AG04450 (cell line): Measurements from ENCODE around the gene FRMPD4. TPM values are rescaled to one million over a fixed set of nuclear protein-coding genes. Genes with fewer than 3 reads are reported as not detected.

Experiments
- CTCF ChIA-PET: fragments of 300-600, 350-600 bp; formaldehyde crosslinking; extraction: SDS; loops from one replicate; lab custom pipeline; 2022; ENCODE audit warnings: antibody characterized with exemption, inconsistent platforms; lab: Charles Lee
- POLR2A ChIA-PET: fragments of 350-600 bp; formaldehyde crosslinking; extraction: SDS; loops from one replicate; lab custom pipeline; 2021; ENCODE audit warnings: antibody characterized with exemption, inconsistent platforms; lab: Yijun Ruan, JAX
- DNase-seq: peaks from one replicate; pipeline ENCODE4 v3.0.0-alpha.2; 2011; ENCODE audit warnings: low read depth, low spot score
- H3K27ac ChIP-seq: one replicate; pipeline ENCODE4 v1.5.1; 2012; ENCODE audit warnings: low read depth, low read length, control low read depth
- H3K27me3 ChIP-seq: one replicate; pipeline ENCODE4 v1.6.0; 2012; ENCODE audit warnings: low read length; ENCODE audit not compliant: control insufficient read depth, insufficient read depth
- H3K4me3 ChIP-seq: 2 replicates; pipeline ENCODE4 v1.5.1; 2011; ENCODE audit warnings: mild to moderate bottlenecking, low read depth, low read length, control low read depth
- H3K9me3 ChIP-seq: 2 replicates; pipeline ENCODE4 v1.5.1; 2012; ENCODE audit warnings: low read length; ENCODE audit not compliant: control insufficient read depth, insufficient read depth
- polyA plus RNA-seq: library from polyadenylated mRNA; depleted of rRNA; stranded (reverse); fragments of >200 nt; gene quantifications from 2 replicates; pipeline ENCODE4 v1.2.3, GENCODE V29; 2011
- TF ChIP-seq, protein P1 (sequence below): IDR thresholded peaks from 2 replicates; pipeline ENCODE4 v1.5.1; 2011; ENCODE audit warnings: low read depth, low read length, control low read depth, inconsistent platforms

The FRMPD4 gene
- polyA plus RNA-seq, 1 experiment = 2.7 TPM

DNA sequence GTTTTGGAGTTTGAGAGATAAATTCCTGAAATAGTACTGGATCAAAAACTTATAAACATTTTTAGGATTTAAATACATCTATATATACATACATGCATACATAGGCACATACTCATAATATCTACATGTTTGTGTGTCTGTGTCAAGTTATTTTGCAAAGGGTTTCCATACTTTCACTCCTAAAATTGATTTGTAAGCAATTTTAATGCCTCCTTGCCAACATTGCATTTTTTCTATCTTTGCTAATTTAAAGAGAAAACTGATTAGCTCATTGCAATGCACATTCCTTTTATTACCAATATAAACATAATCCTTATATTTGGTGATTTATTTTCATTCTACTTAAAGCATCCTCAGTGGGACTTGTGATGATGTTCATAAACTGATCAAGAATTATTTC lies 258.3 kb downstream of the FRMPD4 start:
- no peak overlapping the region for H3K27ac ChIP-seq
- CTCF ChIA-PET = no interaction called here
- no peak overlapping the region for H3K4me3 ChIP-seq
- no peaks in the 10 kb centered on the region for H3K27me3 ChIP-seq
- H3K9me3 ChIP-seq = no peaks in the 10 kb centered on the region
- TF ChIP-seq, protein P1, sequence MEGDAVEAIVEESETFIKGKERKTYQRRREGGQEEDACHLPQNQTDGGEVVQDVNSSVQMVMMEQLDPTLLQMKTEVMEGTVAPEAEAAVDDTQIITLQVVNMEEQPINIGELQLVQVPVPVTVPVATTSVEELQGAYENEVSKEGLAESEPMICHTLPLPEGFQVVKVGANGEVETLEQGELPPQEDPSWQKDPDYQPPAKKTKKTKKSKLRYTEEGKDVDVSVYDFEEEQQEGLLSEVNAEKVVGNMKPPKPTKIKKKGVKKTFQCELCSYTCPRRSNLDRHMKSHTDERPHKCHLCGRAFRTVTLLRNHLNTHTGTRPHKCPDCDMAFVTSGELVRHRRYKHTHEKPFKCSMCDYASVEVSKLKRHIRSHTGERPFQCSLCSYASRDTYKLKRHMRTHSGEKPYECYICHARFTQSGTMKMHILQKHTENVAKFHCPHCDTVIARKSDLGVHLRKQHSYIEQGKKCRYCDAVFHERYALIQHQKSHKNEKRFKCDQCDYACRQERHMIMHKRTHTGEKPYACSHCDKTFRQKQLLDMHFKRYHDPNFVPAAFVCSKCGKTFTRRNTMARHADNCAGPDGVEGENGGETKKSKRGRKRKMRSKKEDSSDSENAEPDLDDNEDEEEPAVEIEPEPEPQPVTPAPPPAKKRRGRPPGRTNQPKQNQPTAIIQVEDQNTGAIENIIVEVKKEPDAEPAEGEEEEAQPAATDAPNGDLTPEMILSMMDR = no peak
- no peak for DNase-seq
- POLR2A ChIA-PET = no interaction called here

DNA sequence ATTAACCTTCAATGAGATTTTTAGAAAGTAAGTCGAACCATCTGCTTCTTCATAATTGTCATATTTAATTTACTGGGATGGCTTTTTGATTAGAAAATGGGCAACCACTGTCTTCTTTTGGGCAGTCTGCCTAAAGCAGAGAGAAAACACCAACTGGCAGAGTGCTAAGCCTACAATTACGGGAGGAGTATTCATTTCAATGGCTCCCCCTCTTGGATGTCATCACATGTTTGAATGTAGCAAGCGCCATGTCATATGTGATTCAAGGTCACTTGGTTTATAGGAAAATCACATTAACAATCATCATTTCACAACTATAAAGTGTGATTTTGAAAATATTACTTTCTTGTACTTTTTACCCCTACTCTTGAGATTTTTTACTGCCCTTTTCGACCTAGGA lies 261.9 kb downstream of the FRMPD4 start:
- CTCF ChIA-PET = no interaction called here
- no peak overlapping the region for H3K27ac ChIP-seq
- H3K9me3 ChIP-seq = no peaks in the 10 kb centered on the region
- no peak overlapping the region for H3K4me3 ChIP-seq
- POLR2A ChIA-PET = no interaction called here
- no peak for DNase-seq
- no peaks in the 10 kb centered on the region for H3K27me3 ChIP-seq
- TF ChIP-seq, protein P1 = no peak

DNA sequence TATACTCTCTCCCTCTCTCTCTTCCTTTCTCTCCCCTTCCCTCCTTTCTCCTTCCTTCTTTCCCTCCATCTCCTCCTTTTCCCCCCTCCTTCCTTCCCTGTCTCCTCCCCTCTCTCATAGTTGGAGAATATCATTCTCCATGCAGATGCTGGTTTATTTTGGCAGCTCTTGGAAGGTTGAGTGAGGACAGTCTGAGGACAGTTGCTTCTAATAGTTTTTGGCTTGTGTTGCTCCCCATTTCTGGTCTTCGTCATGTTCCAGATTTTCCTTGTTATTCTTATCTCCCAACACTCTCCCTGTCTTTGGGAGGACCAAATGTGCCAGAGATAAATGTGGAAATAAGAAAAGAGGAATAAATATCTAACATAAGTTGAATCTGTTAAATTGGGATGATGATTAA lies 263.0 kb downstream of the FRMPD4 start:
- no peak for DNase-seq
- ChIA-PET POLR2A (interaction anchor here (0.7 kb wide), 1 partner anchor 1453 kb away, joined by 8 read pairs; no protein-coding TSS in a partner anchor), CTCF (no interaction called here)

DNA sequence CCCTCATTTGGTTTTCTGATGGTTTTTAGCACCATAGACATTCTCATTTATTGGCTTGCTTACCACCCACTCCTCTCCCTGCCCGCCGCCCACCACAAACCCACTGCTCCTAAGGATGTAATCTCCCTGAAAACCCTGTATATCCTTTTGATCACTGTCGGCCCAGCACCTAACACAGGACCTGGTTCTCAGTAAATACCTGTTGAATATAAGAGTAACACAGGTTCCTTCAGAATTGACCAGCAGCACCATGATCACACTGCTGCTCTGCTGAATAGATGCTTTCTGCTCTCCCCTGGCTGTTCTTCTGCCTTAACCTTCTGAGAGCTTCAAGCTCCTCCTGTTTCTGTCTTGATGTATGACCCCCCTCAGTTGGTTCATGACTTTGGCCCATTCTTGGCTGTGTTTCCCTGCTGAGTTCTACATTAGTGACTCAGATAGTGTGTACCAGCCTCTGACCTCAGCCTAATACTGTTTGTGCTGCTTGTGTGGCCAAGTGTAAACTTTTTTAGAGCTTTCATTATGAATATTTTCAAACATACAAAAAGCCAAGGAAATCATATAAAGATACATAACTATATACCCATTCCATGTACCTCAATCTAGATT lies 265.3 kb downstream of the FRMPD4 start:
- CTCF ChIA-PET = no interaction called here
- no peaks in the 10 kb centered on the region for H3K27me3 ChIP-seq
- DNase-seq = no peak
- TF ChIP-seq, protein P1 = no peak
- POLR2A ChIA-PET = interaction anchor here (0.6 to 0.9 kb wide), 2 partner anchors 32 to 159 kb away, joined by 3 to 4 read pairs; no protein-coding TSS in a partner anchor
- H3K9me3 ChIP-seq = no peaks in the 10 kb centered on the region
- no peak overlapping the region for H3K27ac ChIP-seq
- no peak overlapping the region for H3K4me3 ChIP-seq

More for the DNA sequence above, 263.0 kb downstream of the FRMPD4 start:
- Histone ChIP-seq H3K27me3 (no peaks in the 10 kb centered on the region), H3K9me3 (no peaks in the 10 kb centered on the region), H3K27ac (no peak overlapping the region), H3K4me3 (no peak overlapping the region)
- TF ChIP-seq, protein P1 = no peak

DNA sequence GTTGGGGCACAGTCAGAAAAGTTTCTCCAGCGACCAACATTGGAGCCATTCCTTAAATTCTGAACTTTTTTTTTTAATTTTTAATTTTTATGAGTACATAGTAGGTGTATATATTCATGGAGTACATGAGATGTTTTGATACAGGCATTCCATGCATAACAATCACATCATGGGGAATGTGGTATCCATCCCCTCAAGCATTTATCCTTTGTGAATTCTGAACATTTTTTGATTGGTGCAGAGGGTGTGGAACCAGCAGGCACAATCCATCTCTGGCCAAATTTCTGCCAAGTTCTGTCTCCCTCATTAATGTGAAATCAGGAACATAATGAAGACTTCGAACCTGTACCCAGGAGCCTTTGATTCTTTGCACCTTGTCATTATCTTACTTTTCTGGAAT lies 267.0 kb downstream of the FRMPD4 start:
- TF ChIP-seq, protein P1 = no peak
- Histone ChIP-seq H3K9me3 (no peaks in the 10 kb centered on the region), H3K27ac (no peak overlapping the region), H3K4me3 (no peak overlapping the region), H3K27me3 (no peaks in the 10 kb centered on the region)
- no peak for DNase-seq
- CTCF ChIA-PET = no interaction called here
- POLR2A ChIA-PET = no interaction called here
